Liver (tissue), 3 donors: ENCODE measurements around the gene PNMA8C.

Experiments
- CTCF ChIP-seq: fragments of 150-350 bp; IDR thresholded peaks from 2 replicates; pipeline ENCODE4 v1.5.1; 2017; ENCODE audit warnings: improper control_type of control experiment, low read depth, low read length; ENCODE audit not compliant: missing input control
- EGR1 ChIP-seq, 2 donors: IDR thresholded peaks; 2 replicates each; pipeline ENCODE4 v1.6.1; 2016 to 2018; ENCODE audit warnings: antibody characterized with exemption in 2 of 2, low read depth in 2 of 2
- GABPA ChIP-seq, 2 donors: IDR thresholded peaks in 1 of 2; conservative IDR thresholded peaks in 1 of 2; 2 replicates each; pipeline ENCODE4 v1.6.1; 2016; ENCODE audit warnings: antibody characterized with exemption in 2 of 2, mild to moderate bottlenecking in 1 of 2, moderate library complexity in 1 of 2
- JUND ChIP-seq, 2 donors: IDR thresholded peaks; 2 replicates each; pipeline ENCODE4 v1.6.1; 2016; ENCODE audit warnings: antibody characterized with exemption in 2 of 2
- MAX ChIP-seq: IDR thresholded peaks from 2 replicates; pipeline ENCODE4 v1.6.1; 2016; ENCODE audit warnings: antibody characterized with exemption
- RAD21 ChIP-seq, 2 donors: IDR thresholded peaks; 2 replicates each; pipeline ENCODE4 v1.6.1; 2016; ENCODE audit warnings: antibody characterized with exemption in 2 of 2, mild to moderate bottlenecking in 2 of 2
- RXRA ChIP-seq, 2 donors: IDR thresholded peaks; 2 replicates each; pipeline ENCODE4 v1.6.1; 2017 to 2018; ENCODE audit warnings: antibody characterized with exemption in 2 of 2, mild to moderate bottlenecking in 1 of 2
- donor health status: healthy.
- donor health status: healthy.

GRCh38 chr19:46423188-46423587 lies 5.5 kb downstream of the PNMA8C start:
- TF ChIP-seq CTCF (no peak), MAX (no peak), GABPA (IDR thresholded peaks at IDR 0.05 in 1 of 2, conservative IDR thresholded peaks at IDR 0.05 in 1 of 2) (no peak), JUND (IDR thresholded peaks at IDR 0.05) (no peak), EGR1 (IDR thresholded peaks at IDR 0.05; ENCODE audit: low read depth in 2 of 2) (no peak), RAD21 (IDR thresholded peaks at IDR 0.05) (no peak), RXRA (IDR thresholded peaks at IDR 0.05) (no peak)
